Endothelial cell of umbilical vein (primary cell): ENCODE data around the gene DRAP1.

Source experiments
- EZH2 ChIP-seq: IDR thresholded peaks from 2 replicates; pipeline ENCODE4 v1.6.1; 2012; ENCODE audit warnings: borderline replicate concordance, low read depth, mild to moderate bottlenecking, moderate library complexity, low read length, inconsistent platforms; ENCODE audit not compliant: severe bottlenecking
- GATA2 ChIP-seq: IDR thresholded peaks from 2 replicates; pipeline ENCODE4 v1.7.0; 2011; ENCODE audit warnings: low read depth, mild to moderate bottlenecking, moderate library complexity, mixed read lengths, low read length; ENCODE audit not compliant: insufficient read length, insufficient read depth
- JUN ChIP-seq: IDR thresholded peaks from 2 replicates; pipeline ENCODE4 v1.6.1; 2011; ENCODE audit warnings: borderline replicate concordance, low read depth; ENCODE audit not compliant: insufficient read length, insufficient read depth
- MYC ChIP-seq: IDR thresholded peaks from one replicate; pipeline ENCODE4 v1.6.1; 2011; ENCODE audit warnings: mild to moderate bottlenecking, low read depth, low read length
- POLR2A ChIP-seq: IDR thresholded peaks from 2 replicates; pipeline ENCODE4 v1.6.1; 2012; ENCODE audit warnings: low read depth, mild to moderate bottlenecking, control low read depth, low read length
- POLR2AphosphoS5 ChIP-seq: IDR thresholded peaks from 2 replicates; pipeline ENCODE4 v1.6.1; 2012; ENCODE audit warnings: low read depth, mild to moderate bottlenecking, control low read depth, low read length, moderate library complexity; ENCODE audit not compliant: insufficient read depth
- TF ChIP-seq, protein P1 (sequence below), 2 donors: IDR thresholded peaks; 1 replicate in 1 of 2; 2 replicates in 1 of 2; pipeline ENCODE4 v1.5.1; 2011; ENCODE audit warnings: low read length in 2 of 2, mild to moderate bottlenecking in 2 of 2, moderate library complexity in 2 of 2, control low read depth in 1 of 2, inconsistent platforms in 1 of 2, low read depth in 1 of 2; ENCODE audit not compliant: insufficient read depth in 1 of 2; ENCODE audit errors: extremely low read depth in 1 of 2
- TF ChIP-seq, protein P2 (sequence below): IDR thresholded peaks from 2 replicates; pipeline ENCODE4 v1.6.1; 2011; ENCODE audit not compliant: insufficient read depth, insufficient read length

DNA sequence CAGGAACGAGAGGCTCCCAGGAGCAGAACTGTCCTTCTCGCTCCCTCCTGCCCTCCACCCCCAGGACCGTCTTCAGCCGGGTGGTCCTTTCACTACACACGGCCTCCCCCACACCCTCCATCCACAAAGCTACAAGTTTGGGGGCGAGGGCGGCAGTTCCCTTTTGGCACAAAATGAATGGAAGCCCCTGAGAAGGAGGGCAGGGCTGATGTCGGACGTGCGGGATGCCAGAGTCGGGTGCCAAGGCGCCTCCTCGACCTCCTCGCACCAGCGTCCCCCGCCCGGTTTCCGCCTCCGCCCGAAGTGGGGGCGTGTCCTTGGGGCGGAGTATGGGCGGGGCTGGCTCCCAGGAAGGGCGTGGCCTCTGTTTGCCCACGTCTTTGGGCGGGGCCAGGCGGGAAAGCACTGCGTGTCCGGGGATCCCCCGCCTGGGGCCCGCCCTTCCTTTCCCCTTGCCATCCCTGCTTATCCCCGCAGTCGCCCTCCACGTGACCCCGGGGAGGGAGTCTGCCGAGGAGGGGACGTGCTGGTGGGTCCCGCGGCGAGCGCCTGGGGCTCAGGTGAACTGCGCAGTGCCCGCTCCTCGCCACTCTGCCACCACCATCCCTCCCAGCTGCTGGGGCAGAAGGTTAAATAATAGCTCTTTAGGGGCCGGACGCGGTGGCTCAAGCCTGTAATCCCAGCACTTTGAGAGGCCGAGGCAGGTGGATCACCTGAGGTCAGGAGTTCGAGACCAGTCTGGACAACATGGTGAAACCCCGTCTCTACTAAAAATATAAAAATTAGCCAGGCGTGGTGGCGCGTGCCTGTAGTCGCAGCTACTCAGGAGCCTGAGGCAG, 45.7 kb upstream of the DRAP1 start:
- TF ChIP-seq, protein P1, sequence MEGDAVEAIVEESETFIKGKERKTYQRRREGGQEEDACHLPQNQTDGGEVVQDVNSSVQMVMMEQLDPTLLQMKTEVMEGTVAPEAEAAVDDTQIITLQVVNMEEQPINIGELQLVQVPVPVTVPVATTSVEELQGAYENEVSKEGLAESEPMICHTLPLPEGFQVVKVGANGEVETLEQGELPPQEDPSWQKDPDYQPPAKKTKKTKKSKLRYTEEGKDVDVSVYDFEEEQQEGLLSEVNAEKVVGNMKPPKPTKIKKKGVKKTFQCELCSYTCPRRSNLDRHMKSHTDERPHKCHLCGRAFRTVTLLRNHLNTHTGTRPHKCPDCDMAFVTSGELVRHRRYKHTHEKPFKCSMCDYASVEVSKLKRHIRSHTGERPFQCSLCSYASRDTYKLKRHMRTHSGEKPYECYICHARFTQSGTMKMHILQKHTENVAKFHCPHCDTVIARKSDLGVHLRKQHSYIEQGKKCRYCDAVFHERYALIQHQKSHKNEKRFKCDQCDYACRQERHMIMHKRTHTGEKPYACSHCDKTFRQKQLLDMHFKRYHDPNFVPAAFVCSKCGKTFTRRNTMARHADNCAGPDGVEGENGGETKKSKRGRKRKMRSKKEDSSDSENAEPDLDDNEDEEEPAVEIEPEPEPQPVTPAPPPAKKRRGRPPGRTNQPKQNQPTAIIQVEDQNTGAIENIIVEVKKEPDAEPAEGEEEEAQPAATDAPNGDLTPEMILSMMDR (IDR thresholded peaks at IDR 0.05; ENCODE audit: extremely low read depth in 1 of 2, insufficient read depth in 1 of 2, low read depth in 1 of 2, low read length in 2 of 2), result no peak
- peak; percentile 76 for TF ChIP-seq POLR2A
- TF ChIP-seq EZH2, result no peak
- peak; percentile 77 for TF ChIP-seq POLR2AphosphoS5
- TF ChIP-seq GATA2, result no peak
- TF ChIP-seq, protein P2, sequence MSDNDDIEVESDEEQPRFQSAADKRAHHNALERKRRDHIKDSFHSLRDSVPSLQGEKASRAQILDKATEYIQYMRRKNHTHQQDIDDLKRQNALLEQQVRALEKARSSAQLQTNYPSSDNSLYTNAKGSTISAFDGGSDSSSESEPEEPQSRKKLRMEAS, result peak; percentile 37
- no peak for TF ChIP-seq JUN
- no peak for TF ChIP-seq MYC
